ENCODE measurements around the gene PPP1R37. TPM values are rescaled to one million over a fixed set of nuclear protein-coding genes. Genes with fewer than 3 reads are reported as not detected.
A peak's percentile ranks its signal among the peaks of the same experiment; 100 is the strongest.

The PPP1R37 gene
- total and polyA plus RNA-seq, 2 of the 13 experiments (the other 11 are each of a cell fraction or from before 2014, with no cell fraction given) = 9.0 to 14.3 TPM

GRCh38 chr19:45136507-45137178 lies 43.7 kb downstream of the PPP1R37 start (continued):
- TF ChIP-seq ZBTB2 (CRISPR knock-in tag; IDR thresholded peaks at IDR 0.05; ENCODE audit: low read depth) = no peak
- 0 out of 2 replicates have a peak, but pooled peaks have one; percentile 17 for TF ChIP-seq PATZ1 (CRISPR knock-in tag; IDR thresholded peaks at IDR 0.05)
- TF ChIP-seq ZNF768 (CRISPR knock-in tag; IDR thresholded peaks at IDR 0.05) = 0 out of 2 replicates have a peak, but pooled peaks have one; percentile 19
- no peak for TF ChIP-seq ZNF746 (CRISPR knock-in tag; IDR thresholded peaks at IDR 0.05)
- TF ChIP-seq ZBTB33 (CRISPR knock-in tag; IDR thresholded peaks at IDR 0.05) = peak; percentile 98
- TF ChIP-seq, protein P1, sequence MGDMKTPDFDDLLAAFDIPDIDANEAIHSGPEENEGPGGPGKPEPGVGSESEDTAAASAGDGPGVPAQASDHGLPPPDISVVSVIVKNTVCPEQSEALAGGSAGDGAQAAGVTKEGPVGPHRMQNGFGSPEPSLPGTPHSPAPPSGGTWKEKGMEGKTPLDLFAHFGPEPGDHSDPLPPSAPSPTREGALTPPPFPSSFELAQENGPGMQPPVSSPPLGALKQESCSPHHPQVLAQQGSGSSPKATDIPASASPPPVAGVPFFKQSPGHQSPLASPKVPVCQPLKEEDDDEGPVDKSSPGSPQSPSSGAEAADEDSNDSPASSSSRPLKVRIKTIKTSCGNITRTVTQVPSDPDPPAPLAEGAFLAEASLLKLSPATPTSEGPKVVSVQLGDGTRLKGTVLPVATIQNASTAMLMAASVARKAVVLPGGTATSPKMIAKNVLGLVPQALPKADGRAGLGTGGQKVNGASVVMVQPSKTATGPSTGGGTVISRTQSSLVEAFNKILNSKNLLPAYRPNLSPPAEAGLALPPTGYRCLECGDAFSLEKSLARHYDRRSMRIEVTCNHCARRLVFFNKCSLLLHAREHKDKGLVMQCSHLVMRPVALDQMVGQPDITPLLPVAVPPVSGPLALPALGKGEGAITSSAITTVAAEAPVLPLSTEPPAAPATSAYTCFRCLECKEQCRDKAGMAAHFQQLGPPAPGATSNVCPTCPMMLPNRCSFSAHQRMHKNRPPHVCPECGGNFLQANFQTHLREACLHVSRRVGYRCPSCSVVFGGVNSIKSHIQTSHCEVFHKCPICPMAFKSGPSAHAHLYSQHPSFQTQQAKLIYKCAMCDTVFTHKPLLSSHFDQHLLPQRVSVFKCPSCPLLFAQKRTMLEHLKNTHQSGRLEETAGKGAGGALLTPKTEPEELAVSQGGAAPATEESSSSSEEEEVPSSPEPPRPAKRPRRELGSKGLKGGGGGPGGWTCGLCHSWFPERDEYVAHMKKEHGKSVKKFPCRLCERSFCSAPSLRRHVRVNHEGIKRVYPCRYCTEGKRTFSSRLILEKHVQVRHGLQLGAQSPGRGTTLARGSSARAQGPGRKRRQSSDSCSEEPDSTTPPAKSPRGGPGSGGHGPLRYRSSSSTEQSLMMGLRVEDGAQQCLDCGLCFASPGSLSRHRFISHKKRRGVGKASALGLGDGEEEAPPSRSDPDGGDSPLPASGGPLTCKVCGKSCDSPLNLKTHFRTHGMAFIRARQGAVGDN (CRISPR knock-in tag; IDR thresholded peaks at IDR 0.05) = peak; percentile 46; the same call in 1 of the 2 replicates
- no peak for TF ChIP-seq ZBTB3 (CRISPR knock-in tag; IDR thresholded peaks at IDR 0.05; ENCODE audit: borderline replicate concordance, low read depth)

All from HepG2 (cell line).